ENCODE measurements around the gene CEACAM16.

CEACAM16 gene

GRCh38 chr19:44741258-44741731 lies 42.3 kb downstream of the CEACAM16 start:
- ATAC-seq (replicated peaks; ENCODE audit: extremely low read depth, poor library complexity, severe bottlenecking) (no peak), DNase-seq (ENCODE audit: low spot score in 2 of 2) (no peak)
- Mint-ChIP-seq H3K27ac (ENCODE audit: low read depth) (no peak overlapping the region), H3K27me3 (no peaks in the 10 kb centered on the region), H3K4me1 (peaks cover 16% of the 10 kb centered on the region), H3K9me3 (no peaks in the 10 kb centered on the region), H3K4me3 (no peak overlapping the region), H3K36me3 (ENCODE audit: insufficient read depth) (peaks cover 3% of the 10 kb centered on the region)

GRCh38 chr19:44741841-44742329 lies 42.9 kb downstream of the CEACAM16 start:
- Mint-ChIP-seq H3K27me3 (no peaks in the 10 kb centered on the region), H3K27ac (ENCODE audit: low read depth) (no peak overlapping the region), H3K9me3 (no peaks in the 10 kb centered on the region), H3K4me1 (peaks cover 18% of the 10 kb centered on the region), H3K4me3 (no peak overlapping the region), H3K36me3 (ENCODE audit: insufficient read depth) (peaks cover 5% of the 10 kb centered on the region)
- DNase-seq (ENCODE audit: low spot score in 2 of 2), result no peak
- no peak for ATAC-seq (replicated peaks; ENCODE audit: extremely low read depth, poor library complexity, severe bottlenecking)

- peaks cover 18% of the 10 kb centered on the region for H3K4me1 Mint-ChIP-seq
- no peak for ATAC-seq (replicated peaks; ENCODE audit: extremely low read depth, poor library complexity, severe bottlenecking)
- H3K27ac Mint-ChIP-seq (ENCODE audit: low read depth), result no peak overlapping the region
- H3K9me3 Mint-ChIP-seq, result no peaks in the 10 kb centered on the region
- no peaks in the 10 kb centered on the region for H3K27me3 Mint-ChIP-seq
- H3K4me3 Mint-ChIP-seq, result no peak overlapping the region
- H3K36me3 Mint-ChIP-seq (ENCODE audit: insufficient read depth), result peaks cover 5% of the 10 kb centered on the region
- DNase-seq (ENCODE audit: low spot score in 2 of 2), result no peak
Observed at GRCh38 chr19:44742330-44743061, 43.5 kb downstream of the CEACAM16 start.

GRCh38 chr19:44744871-44745332 lies 46.0 kb downstream of the CEACAM16 start:
- H3K4me1 Mint-ChIP-seq, result peaks cover 35% of the 10 kb centered on the region
- DNase-seq (ENCODE audit: low spot score in 2 of 2) (no peak), ATAC-seq (replicated peaks; ENCODE audit: extremely low read depth, poor library complexity, severe bottlenecking) (no peak)
- peak overlapping the region; percentile 93 for H3K27ac Mint-ChIP-seq (ENCODE audit: low read depth)
- H3K9me3 Mint-ChIP-seq, result no peaks in the 10 kb centered on the region
- H3K36me3 Mint-ChIP-seq (ENCODE audit: insufficient read depth), result peaks cover 15% of the 10 kb centered on the region
- no peaks in the 10 kb centered on the region for H3K27me3 Mint-ChIP-seq
- no peak overlapping the region for H3K4me3 Mint-ChIP-seq

- DNase-seq (ENCODE audit: low spot score in 2 of 2) (no peak), ATAC-seq (replicated peaks; ENCODE audit: extremely low read depth, poor library complexity, severe bottlenecking) (no peak)
- H3K4me1 Mint-ChIP-seq, result peaks cover 40% of the 10 kb centered on the region
- peaks cover 15% of the 10 kb centered on the region for H3K36me3 Mint-ChIP-seq (ENCODE audit: insufficient read depth)
- no peaks in the 10 kb centered on the region for H3K9me3 Mint-ChIP-seq
- H3K4me3 Mint-ChIP-seq, result peak overlapping the region; percentile 85
- peak overlapping the region; percentile 93 for H3K27ac Mint-ChIP-seq (ENCODE audit: low read depth)
- H3K27me3 Mint-ChIP-seq, result no peaks in the 10 kb centered on the region
Observed at GRCh38 chr19:44745341-44745831, 46.4 kb downstream of the CEACAM16 start.

GRCh38 chr19:44745887-44746600 lies 47.1 kb downstream of the CEACAM16 start:
- Mint-ChIP-seq H3K36me3 (ENCODE audit: insufficient read depth) (peaks cover 19% of the 10 kb centered on the region), H3K4me3 (peak overlapping the region; percentile 85), H3K27ac (ENCODE audit: low read depth) (peak overlapping the region; percentile 93), H3K4me1 (peaks cover 46% of the 10 kb centered on the region), H3K27me3 (no peaks in the 10 kb centered on the region), H3K9me3 (no peaks in the 10 kb centered on the region)
- no peak for ATAC-seq (replicated peaks; ENCODE audit: extremely low read depth, poor library complexity, severe bottlenecking)
- no peak for DNase-seq (ENCODE audit: low spot score in 2 of 2)

GRCh38 chr19:44746616-44746945 lies 47.6 kb downstream of the CEACAM16 start:
- Mint-ChIP-seq H3K4me3 (peak overlapping the region; percentile 85), H3K27ac (ENCODE audit: low read depth) (peak overlapping the region; percentile 93), H3K27me3 (no peaks in the 10 kb centered on the region), H3K9me3 (no peaks in the 10 kb centered on the region), H3K4me1 (peaks cover 52% of the 10 kb centered on the region), H3K36me3 (ENCODE audit: insufficient read depth) (peaks cover 20% of the 10 kb centered on the region)
- DNase-seq (ENCODE audit: low spot score in 2 of 2), result no peak
- ATAC-seq (replicated peaks; ENCODE audit: extremely low read depth, poor library complexity, severe bottlenecking), result no peak

- peaks cover 57% of the 10 kb centered on the region for H3K4me1 Mint-ChIP-seq
Observed at GRCh38 chr19:44746946-44747738, 48.2 kb downstream of the CEACAM16 start.

GRCh38 chr19:44747739-44748425 lies 48.9 kb downstream of the CEACAM16 start:
- peak; percentile 45 for ATAC-seq (replicated peaks; ENCODE audit: extremely low read depth, poor library complexity, severe bottlenecking)
- no peak for DNase-seq (ENCODE audit: low spot score in 2 of 2)
- peaks cover 28% of the 10 kb centered on the region for H3K36me3 Mint-ChIP-seq (ENCODE audit: insufficient read depth)

More at GRCh38 chr19:44746946-44747738, 48.2 kb downstream of the CEACAM16 start:
- Mint-ChIP-seq H3K27ac (ENCODE audit: low read depth) (peak overlapping the region; percentile 93), H3K9me3 (no peaks in the 10 kb centered on the region), H3K27me3 (no peaks in the 10 kb centered on the region), H3K4me3 (peak overlapping the region; percentile 85), H3K36me3 (ENCODE audit: insufficient read depth) (peaks cover 24% of the 10 kb centered on the region)
- ATAC-seq (replicated peaks; ENCODE audit: extremely low read depth, poor library complexity, severe bottlenecking), result peak; percentile 54
- peak; percentile 68 to 82 for DNase-seq (ENCODE audit: low spot score in 2 of 2)

GRCh38 chr19:44748426-44749254 lies 49.7 kb downstream of the CEACAM16 start, which contains the start of gene BCL3:
Gene BCL3, plus strand, starts transcription at chr19:44748708. Its CDS starts 83 bp downstream, at chr19:44748791.
- H3K36me3 Mint-ChIP-seq (ENCODE audit: insufficient read depth), result peaks cover 33% of the 10 kb centered on the region
- peaks cover 66% of the 10 kb centered on the region for H3K4me1 Mint-ChIP-seq
- H3K9me3 Mint-ChIP-seq, result no peaks in the 10 kb centered on the region
- H3K4me3 Mint-ChIP-seq, result peak within 1 kb of the TSS; percentile 85
- ATAC-seq (replicated peaks; ENCODE audit: extremely low read depth, poor library complexity, severe bottlenecking) (peak; percentile 49), DNase-seq (ENCODE audit: low spot score in 2 of 2) (peak; percentile 58 to 74)
- H3K27me3 Mint-ChIP-seq, result no peaks in the 10 kb centered on the region
- peak within 1 kb of the TSS; percentile 93 for H3K27ac Mint-ChIP-seq (ENCODE audit: low read depth)

More at GRCh38 chr19:44747739-44748425, 48.9 kb downstream of the CEACAM16 start:
- no peaks in the 10 kb centered on the region for H3K27me3 Mint-ChIP-seq
- peak overlapping the region; percentile 85 for H3K4me3 Mint-ChIP-seq
- no peaks in the 10 kb centered on the region for H3K9me3 Mint-ChIP-seq
- H3K27ac Mint-ChIP-seq (ENCODE audit: low read depth), result peak overlapping the region; percentile 93
- peaks cover 59% of the 10 kb centered on the region for H3K4me1 Mint-ChIP-seq

GRCh38 chr19:44749292-44749691 lies 50.3 kb downstream of the CEACAM16 start:
- DNase-seq (ENCODE audit: low spot score in 2 of 2) (no peak), ATAC-seq (replicated peaks; ENCODE audit: extremely low read depth, poor library complexity, severe bottlenecking) (no peak)
- Mint-ChIP-seq H3K27me3 (no peaks in the 10 kb centered on the region), H3K27ac (ENCODE audit: low read depth) (peak overlapping the region; percentile 93), H3K4me3 (peak overlapping the region; percentile 85), H3K36me3 (ENCODE audit: insufficient read depth) (peaks cover 37% of the 10 kb centered on the region), H3K9me3 (no peaks in the 10 kb centered on the region), H3K4me1 (peaks cover 72% of the 10 kb centered on the region)
